Measurements from ENCODE around the gene RET.

DNA sequence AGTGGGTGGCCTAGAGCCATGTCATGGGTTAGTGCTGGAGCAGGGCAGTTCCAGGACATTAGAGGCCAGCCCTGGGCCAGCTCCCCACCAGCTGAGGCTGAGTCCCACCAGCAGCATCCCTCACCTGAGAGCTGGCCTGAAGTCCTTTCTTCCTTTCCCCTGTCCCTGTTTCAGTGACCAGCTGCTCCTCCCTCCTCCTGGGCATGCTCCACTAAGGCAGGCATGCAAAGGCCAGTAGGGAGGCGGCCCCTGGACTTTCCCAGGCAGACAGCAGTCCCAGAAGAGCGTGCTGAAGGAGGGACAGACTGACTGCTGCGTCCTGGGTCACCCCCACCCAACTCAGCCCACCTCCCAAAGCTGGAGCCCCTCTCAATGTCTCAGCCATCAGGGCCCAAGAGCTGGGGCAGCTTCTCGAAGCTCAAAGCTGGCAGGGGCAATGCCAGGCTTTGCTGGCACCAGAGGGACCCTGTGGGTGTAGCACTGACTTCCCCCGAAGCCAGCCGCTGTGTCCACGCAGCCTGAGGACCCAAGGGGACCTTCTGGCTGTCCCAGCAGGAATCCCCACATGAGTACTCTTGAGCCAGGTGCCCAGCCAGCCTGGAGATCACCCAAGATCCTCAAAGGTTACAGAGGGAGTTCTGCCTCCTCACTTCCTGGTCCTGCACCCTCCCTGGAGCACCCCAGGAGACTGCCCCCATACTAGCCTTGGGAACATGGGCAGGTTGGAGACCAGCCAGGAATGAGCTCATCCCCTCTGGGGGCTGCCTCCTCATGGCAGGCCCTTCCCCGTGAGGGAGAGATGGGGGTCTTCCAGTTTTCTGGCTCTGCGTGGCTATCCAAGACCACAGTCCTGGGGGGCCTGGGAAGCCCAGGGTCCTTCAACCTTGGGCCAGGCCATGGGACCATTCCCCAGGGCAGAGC lies 35.2 kb upstream of the RET start:
- TF ChIP-seq POLR2AphosphoS5 (IDR thresholded peaks at IDR 0.05; ENCODE audit: borderline replicate concordance, low read depth, low read length), result no peak
- no peak for TF ChIP-seq EZH2 (IDR thresholded peaks at IDR 0.05)
- no peak for TF ChIP-seq FOXP2 (optimal IDR thresholded peaks at IDR 0.05; ENCODE audit: control extremely low read depth, extremely low read length, insufficient read depth)
